GM23338 (cell line): Measurements from ENCODE around the gene ZNF80. TPM values are rescaled to one million over a fixed set of nuclear protein-coding genes. Genes with fewer than 3 reads are reported as not detected.

Source experiments
- ATAC-seq: fragments of 200-7000 bp; cut with Tn5 transposase; 3 replicates; pipeline ENCODE4 v1.9.1; 2020
- DNase-seq: peaks from one replicate; pipeline ENCODE4 v3.0.0-alpha.2; 2015; ENCODE audit warnings: low spot score
- H2AFZ ChIP-seq: fragments of 200-600 bp; sonication (generic); 2 replicates; pipeline ENCODE4 v1.8.0; 2016; ENCODE audit warnings: antibody characterized with exemption, mild to moderate bottlenecking, moderate library complexity
- H3F3A ChIP-seq: fragments of 200-600 bp; sonication (generic); replicated peaks from 2 replicates; pipeline ENCODE4 v1.8.0; 2017; ENCODE audit warnings: antibody characterized with exemption, mixed run types, low read depth
- H3K27ac ChIP-seq: fragments of 200-600 bp; sonication (generic); 2 replicates; pipeline ENCODE4 v1.6.1; 2016; ENCODE audit warnings: low read depth
- H3K27me3 ChIP-seq: fragments of 200-600 bp; sonication (generic); 2 replicates; pipeline ENCODE4 v1.8.0; 2016; ENCODE audit warnings: mild to moderate bottlenecking, mixed run types, moderate library complexity; ENCODE audit not compliant: insufficient read depth
- H3K36me3 ChIP-seq: fragments of 200-600 bp; sonication (generic); 2 replicates; pipeline ENCODE4 v1.8.0; 2016; ENCODE audit warnings: mild to moderate bottlenecking; ENCODE audit not compliant: insufficient read depth
- H3K4me1 ChIP-seq: fragments of 200-600 bp; sonication (generic); 2 replicates; pipeline ENCODE4 v1.8.0; 2016; ENCODE audit warnings: mild to moderate bottlenecking, moderate library complexity; ENCODE audit not compliant: insufficient read depth
- H3K4me2 ChIP-seq: fragments of 200-600 bp; sonication (generic); 2 replicates; pipeline ENCODE4 v1.7.1; 2017; ENCODE audit warnings: mixed run types
- H3K4me3 ChIP-seq: fragments of 200-600 bp; sonication (generic); 2 replicates; pipeline ENCODE4 v1.6.1; 2016; ENCODE audit warnings: mixed run types
- H3K79me2 ChIP-seq: fragments of 200-600 bp; sonication (generic); replicated peaks from 2 replicates; pipeline ENCODE4 v1.8.0; 2017; ENCODE audit warnings: mild to moderate bottlenecking; ENCODE audit not compliant: insufficient read depth
- H3K9me2 ChIP-seq: fragments of 200-600 bp; sonication (generic); 2 replicates; pipeline ENCODE4 v1.8.0; 2017; ENCODE audit not compliant: insufficient read depth
- H4K20me1 ChIP-seq: fragments of 200-600 bp; sonication (generic); replicated peaks from 2 replicates; pipeline ENCODE4 v1.8.0; 2017; ENCODE audit warnings: mild to moderate bottlenecking; ENCODE audit not compliant: insufficient read depth
- H3K27ac Mint-ChIP-seq: 2 replicates; pipeline ENCODE4 v1.8.0; 2020; ENCODE audit warnings: inconsistent platforms, mild to moderate bottlenecking, moderate library complexity, mixed read lengths
- H3K27me3 Mint-ChIP-seq: 3 replicates; pipeline ENCODE4 v1.8.0; 2022; ENCODE audit warnings: low read depth, mild to moderate bottlenecking, moderate library complexity, mixed read lengths, inconsistent platforms; ENCODE audit not compliant: insufficient read depth, poor library complexity
- H3K36me3 Mint-ChIP-seq: 3 replicates; pipeline ENCODE4 v1.8.0; 2021; ENCODE audit warnings: low read depth, mild to moderate bottlenecking, inconsistent platforms, moderate library complexity, mixed read lengths
- H3K4me1 Mint-ChIP-seq: 3 replicates; pipeline ENCODE4 v1.8.0; 2020; ENCODE audit warnings: mild to moderate bottlenecking, inconsistent platforms, mixed read lengths
- H3K4me3 Mint-ChIP-seq: 3 replicates; pipeline ENCODE4 v1.8.0; 2021; ENCODE audit warnings: moderate library complexity, mild to moderate bottlenecking, inconsistent platforms, mixed read lengths
- H3K9me3 Mint-ChIP-seq: 3 replicates; pipeline ENCODE4 v1.8.0; 2020; ENCODE audit warnings: moderate library complexity, mild to moderate bottlenecking, inconsistent platforms, mixed read lengths
- NANOG ChIP-seq: IDR thresholded peaks from 2 replicates; pipeline ENCODE4 v1.6.1; 2016; ENCODE audit warnings: antibody characterized with exemption, borderline replicate concordance
- ZNF114 ChIP-seq: fragments of 250-450 bp; sonication (Bioruptor Pico); IDR thresholded peaks from 2 replicates; pipeline ENCODE4 v1.5.0; 2020; ENCODE audit warnings: mild to moderate bottlenecking, moderate library complexity
- polyA plus RNA-seq: library from polyadenylated mRNA; unstranded; fragments of >200 nt; fragmentation: Nextera tagmentation; extraction: Ambion mirVana; gene quantifications from 2 replicates; pipeline ENCODE4 v1.2.1, GENCODE V29; 2016
- total RNA-seq: library from RNA; depleted of rRNA; stranded (reverse); fragments of >200 nt; shearing (Covaris generic); gene quantifications from 2 replicates; pipeline ENCODE4 v1.2.3, GENCODE V29; 2014
- TF ChIP-seq, protein P1 (sequence below): IDR thresholded peaks from one replicate; pipeline ENCODE4 v1.6.1; 2018; ENCODE audit warnings: antibody characterized with exemption; ENCODE audit not compliant: unreplicated experiment
- TF ChIP-seq, protein P2 (sequence below): fragments of 250-450 bp; sonication (Bioruptor Pico); IDR thresholded peaks from 2 replicates; pipeline ENCODE4 v1.5.0; 2020; ENCODE audit warnings: mild to moderate bottlenecking, moderate library complexity

ZNF80 gene
- total and polyA plus RNA-seq, 2 experiments from 2014 or later, result not detected

DNA sequence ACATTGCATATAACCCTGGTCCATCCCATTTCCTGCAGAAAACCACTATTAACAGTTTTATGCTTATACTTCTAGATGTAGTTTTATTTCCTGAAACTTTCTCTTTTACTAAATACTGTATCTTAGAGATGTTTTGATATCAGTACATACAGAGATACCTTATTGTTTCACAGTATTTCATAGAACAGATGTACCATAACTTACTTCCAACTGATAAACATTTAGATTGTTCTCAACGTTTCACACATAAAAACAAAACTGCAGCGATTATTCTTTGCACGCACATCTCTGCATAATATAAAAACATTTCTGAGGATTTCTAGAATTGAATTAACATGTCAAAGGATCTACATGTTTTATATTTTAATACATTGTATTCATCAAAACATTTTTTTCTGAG lies 2.6 kb downstream of the ZNF80 start:
- H3K9me2 ChIP-seq, result peaks cover 6% of the 10 kb centered on the region; the same call in 1 of the 2 replicates
- H3K4me2 ChIP-seq, result no peak overlapping the region
- H3K27ac Mint-ChIP-seq, result no peak overlapping the region
- H4K20me1 ChIP-seq, result no peaks in the 10 kb centered on the region
- peaks cover 12% of the 10 kb centered on the region; the same call in 2 of the 3 replicates for H3K36me3 Mint-ChIP-seq
- H3K27me3 ChIP-seq, result no peaks in the 10 kb centered on the region
- H2AFZ ChIP-seq, result no peak overlapping the region
- no peak overlapping the region for H3K4me3 ChIP-seq
- H3K4me1 Mint-ChIP-seq, result peaks cover 3% of the 10 kb centered on the region; the same call in 2 of the 3 replicates
- DNase-seq (no peak), ATAC-seq (no peak)
- H3K9me3 Mint-ChIP-seq, result peaks cover 11% of the 10 kb centered on the region; the same call in 1 of the 3 replicates
- H3K4me3 Mint-ChIP-seq, result no peak overlapping the region
- H3F3A ChIP-seq, result no peaks in the 10 kb centered on the region
- H3K36me3 ChIP-seq, result no peaks in the 10 kb centered on the region; the same call in 1 of the 2 replicates
- no peak overlapping the region for H3K27ac ChIP-seq
- H3K79me2 ChIP-seq, result no peaks in the 10 kb centered on the region
- H3K4me1 ChIP-seq, result no peaks in the 10 kb centered on the region
- TF ChIP-seq ZNF114 (CRISPR knock-in tag), result no peak
- no peak for TF ChIP-seq NANOG
- H3K27me3 Mint-ChIP-seq, result peaks cover 5% of the 10 kb centered on the region

- Mint-ChIP-seq H3K4me3 (no peak overlapping the region), H3K27me3 (peaks cover 2% of the 10 kb centered on the region), H3K27ac (no peak overlapping the region), H3K36me3 (no peaks in the 10 kb centered on the region; the same call in 2 of the 3 replicates), H3K9me3 (no peaks in the 10 kb centered on the region), H3K4me1 (peaks cover 4% of the 10 kb centered on the region; the same call in 2 of the 3 replicates)
- H3K4me1 ChIP-seq, result no peaks in the 10 kb centered on the region
- H3K9me2 ChIP-seq, result peaks cover 6% of the 10 kb centered on the region; the same call in 1 of the 2 replicates
- TF ChIP-seq, protein P1, sequence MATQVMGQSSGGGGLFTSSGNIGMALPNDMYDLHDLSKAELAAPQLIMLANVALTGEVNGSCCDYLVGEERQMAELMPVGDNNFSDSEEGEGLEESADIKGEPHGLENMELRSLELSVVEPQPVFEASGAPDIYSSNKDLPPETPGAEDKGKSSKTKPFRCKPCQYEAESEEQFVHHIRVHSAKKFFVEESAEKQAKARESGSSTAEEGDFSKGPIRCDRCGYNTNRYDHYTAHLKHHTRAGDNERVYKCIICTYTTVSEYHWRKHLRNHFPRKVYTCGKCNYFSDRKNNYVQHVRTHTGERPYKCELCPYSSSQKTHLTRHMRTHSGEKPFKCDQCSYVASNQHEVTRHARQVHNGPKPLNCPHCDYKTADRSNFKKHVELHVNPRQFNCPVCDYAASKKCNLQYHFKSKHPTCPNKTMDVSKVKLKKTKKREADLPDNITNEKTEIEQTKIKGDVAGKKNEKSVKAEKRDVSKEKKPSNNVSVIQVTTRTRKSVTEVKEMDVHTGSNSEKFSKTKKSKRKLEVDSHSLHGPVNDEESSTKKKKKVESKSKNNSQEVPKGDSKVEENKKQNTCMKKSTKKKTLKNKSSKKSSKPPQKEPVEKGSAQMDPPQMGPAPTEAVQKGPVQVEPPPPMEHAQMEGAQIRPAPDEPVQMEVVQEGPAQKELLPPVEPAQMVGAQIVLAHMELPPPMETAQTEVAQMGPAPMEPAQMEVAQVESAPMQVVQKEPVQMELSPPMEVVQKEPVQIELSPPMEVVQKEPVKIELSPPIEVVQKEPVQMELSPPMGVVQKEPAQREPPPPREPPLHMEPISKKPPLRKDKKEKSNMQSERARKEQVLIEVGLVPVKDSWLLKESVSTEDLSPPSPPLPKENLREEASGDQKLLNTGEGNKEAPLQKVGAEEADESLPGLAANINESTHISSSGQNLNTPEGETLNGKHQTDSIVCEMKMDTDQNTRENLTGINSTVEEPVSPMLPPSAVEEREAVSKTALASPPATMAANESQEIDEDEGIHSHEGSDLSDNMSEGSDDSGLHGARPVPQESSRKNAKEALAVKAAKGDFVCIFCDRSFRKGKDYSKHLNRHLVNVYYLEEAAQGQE, result no peak
- TF ChIP-seq, protein P2, sequence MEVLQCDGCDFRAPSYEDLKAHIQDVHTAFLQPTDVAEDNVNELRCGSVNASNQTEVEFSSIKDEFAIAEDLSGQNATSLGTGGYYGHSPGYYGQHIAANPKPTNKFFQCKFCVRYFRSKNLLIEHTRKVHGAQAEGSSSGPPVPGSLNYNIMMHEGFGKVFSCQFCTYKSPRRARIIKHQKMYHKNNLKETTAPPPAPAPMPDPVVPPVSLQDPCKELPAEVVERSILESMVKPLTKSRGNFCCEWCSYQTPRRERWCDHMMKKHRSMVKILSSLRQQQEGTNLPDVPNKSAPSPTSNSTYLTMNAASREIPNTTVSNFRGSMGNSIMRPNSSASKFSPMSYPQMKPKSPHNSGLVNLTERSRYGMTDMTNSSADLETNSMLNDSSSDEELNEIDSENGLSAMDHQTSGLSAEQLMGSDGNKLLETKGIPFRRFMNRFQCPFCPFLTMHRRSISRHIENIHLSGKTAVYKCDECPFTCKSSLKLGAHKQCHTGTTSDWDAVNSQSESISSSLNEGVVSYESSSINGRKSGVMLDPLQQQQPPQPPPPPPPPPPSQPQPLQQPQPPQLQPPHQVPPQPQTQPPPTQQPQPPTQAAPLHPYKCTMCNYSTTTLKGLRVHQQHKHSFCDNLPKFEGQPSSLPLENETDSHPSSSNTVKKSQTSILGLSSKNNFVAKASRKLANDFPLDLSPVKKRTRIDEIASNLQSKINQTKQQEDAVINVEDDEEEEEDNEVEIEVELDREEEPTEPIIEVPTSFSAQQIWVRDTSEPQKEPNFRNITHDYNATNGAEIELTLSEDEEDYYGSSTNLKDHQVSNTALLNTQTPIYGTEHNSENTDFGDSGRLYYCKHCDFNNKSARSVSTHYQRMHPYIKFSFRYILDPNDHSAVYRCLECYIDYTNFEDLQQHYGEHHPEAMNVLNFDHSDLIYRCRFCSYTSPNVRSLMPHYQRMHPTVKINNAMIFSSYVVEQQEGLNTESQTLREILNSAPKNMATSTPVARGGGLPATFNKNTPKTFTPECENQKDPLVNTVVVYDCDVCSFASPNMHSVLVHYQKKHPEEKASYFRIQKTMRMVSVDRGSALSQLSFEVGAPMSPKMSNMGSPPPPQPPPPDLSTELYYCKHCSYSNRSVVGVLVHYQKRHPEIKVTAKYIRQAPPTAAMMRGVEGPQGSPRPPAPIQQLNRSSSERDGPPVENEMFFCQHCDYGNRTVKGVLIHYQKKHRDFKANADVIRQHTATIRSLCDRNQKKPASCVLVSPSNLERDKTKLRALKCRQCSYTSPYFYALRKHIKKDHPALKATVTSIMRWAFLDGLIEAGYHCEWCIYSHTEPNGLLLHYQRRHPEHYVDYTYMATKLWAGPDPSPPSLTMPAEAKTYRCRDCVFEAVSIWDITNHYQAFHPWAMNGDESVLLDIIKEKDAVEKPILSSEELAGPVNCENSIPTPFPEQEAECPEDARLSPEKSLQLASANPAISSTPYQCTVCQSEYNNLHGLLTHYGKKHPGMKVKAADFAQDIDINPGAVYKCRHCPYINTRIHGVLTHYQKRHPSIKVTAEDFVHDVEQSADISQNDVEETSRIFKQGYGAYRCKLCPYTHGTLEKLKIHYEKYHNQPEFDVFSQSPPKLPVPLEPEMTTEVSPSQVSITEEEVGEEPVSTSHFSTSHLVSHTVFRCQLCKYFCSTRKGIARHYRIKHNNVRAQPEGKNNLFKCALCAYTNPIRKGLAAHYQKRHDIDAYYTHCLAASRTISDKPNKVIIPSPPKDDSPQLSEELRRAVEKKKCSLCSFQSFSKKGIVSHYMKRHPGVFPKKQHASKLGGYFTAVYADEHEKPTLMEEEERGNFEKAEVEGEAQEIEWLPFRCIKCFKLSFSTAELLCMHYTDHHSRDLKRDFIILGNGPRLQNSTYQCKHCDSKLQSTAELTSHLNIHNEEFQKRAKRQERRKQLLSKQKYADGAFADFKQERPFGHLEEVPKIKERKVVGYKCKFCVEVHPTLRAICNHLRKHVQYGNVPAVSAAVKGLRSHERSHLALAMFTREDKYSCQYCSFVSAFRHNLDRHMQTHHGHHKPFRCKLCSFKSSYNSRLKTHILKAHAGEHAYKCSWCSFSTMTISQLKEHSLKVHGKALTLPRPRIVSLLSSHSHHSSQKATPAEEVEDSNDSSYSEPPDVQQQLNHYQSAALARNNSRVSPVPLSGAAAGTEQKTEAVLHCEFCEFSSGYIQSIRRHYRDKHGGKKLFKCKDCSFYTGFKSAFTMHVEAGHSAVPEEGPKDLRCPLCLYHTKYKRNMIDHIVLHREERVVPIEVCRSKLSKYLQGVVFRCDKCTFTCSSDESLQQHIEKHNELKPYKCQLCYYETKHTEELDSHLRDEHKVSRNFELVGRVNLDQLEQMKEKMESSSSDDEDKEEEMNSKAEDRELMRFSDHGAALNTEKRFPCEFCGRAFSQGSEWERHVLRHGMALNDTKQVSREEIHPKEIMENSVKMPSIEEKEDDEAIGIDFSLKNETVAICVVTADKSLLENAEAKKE (CRISPR knock-in tag), result no peak
- H3K27ac ChIP-seq, result no peak overlapping the region
- no peaks in the 10 kb centered on the region for H4K20me1 ChIP-seq
- no peaks in the 10 kb centered on the region for H3K79me2 ChIP-seq
- no peak for DNase-seq
- H3F3A ChIP-seq, result no peaks in the 10 kb centered on the region
- no peaks in the 10 kb centered on the region for H3K27me3 ChIP-seq
- H3K4me3 ChIP-seq, result no peak overlapping the region
- no peak overlapping the region for H3K4me2 ChIP-seq
- no peak for ATAC-seq
- no peak overlapping the region for H2AFZ ChIP-seq
- H3K36me3 ChIP-seq, result no peaks in the 10 kb centered on the region; the same call in 1 of the 2 replicates
Observed at GRCh38 chr3:114231616-114232015, 5.8 kb downstream of the ZNF80 start.
